GM10248 (cell line): ENCODE results near the gene RORC.

Experiments used
- CTCF ChIA-PET: fragments of 300-600 bp; sonication (Branson Sonifier 250); formaldehyde crosslinking; extraction: SDS; loops from one replicate; lab custom pipeline; 2021; ENCODE audit warnings: antibody characterized with exemption; lab: Yijun Ruan, JAX
- POLR2A ChIA-PET: fragments of 350-650 bp; sonication (Branson Sonifier 250); formaldehyde crosslinking; extraction: SDS; loops from one replicate; lab custom pipeline; 2020; ENCODE audit warnings: antibody characterized with exemption; lab: Yijun Ruan, JAX
- DNase-seq: peaks from one replicate; pipeline ENCODE4 v3.0.0; 2012; ENCODE audit errors: extremely low spot score
- CTCF ChIP-seq: IDR thresholded peaks from 2 replicates; pipeline ENCODE4 v1.5.1; 2012; ENCODE audit warnings: mild to moderate bottlenecking, low read depth; ENCODE audit errors: extremely low read depth, missing control alignments, control extremely low read depth

The RORC gene

GRCh38 chr1:151819227-151819835, 12.3 kb downstream of the RORC start:
- DNase-seq, result no peak
- POLR2A ChIA-PET, result no interaction called here
- no peak for TF ChIP-seq CTCF
- CTCF ChIA-PET, result interaction anchor here (1.4 kb wide), 1 partner anchor 20 kb away, joined by 3 read pairs; no protein-coding TSS in a partner anchor

DNA sequence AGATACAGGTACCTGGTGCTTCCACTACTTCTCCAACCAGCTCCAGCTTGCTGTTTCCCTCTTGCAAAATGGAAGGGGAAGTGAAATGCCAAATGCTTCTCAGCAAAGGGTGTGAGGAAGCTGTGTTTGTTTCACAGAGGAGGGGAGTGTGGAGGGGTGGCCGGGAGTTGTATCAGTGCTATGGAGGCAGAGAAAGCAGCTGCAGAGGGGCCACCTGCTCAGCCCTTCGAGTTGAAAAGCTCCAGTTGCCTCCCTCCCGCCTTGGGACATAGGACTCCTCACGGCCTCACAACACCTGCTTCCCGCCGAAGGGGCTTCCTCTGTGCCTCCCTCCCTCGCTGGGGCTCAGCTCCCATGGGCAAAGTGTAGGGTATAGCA, 14.3 kb downstream of the RORC start:
- ChIA-PET POLR2A (no interaction called here), CTCF (interaction anchor here (1.2 to 1.9 kb wide), 2 partner anchors 9 to 10 kb away, joined by 3 to 7 read pairs; no protein-coding TSS in a partner anchor)
- TF ChIP-seq CTCF, result no peak
- no peak for DNase-seq

DNA sequence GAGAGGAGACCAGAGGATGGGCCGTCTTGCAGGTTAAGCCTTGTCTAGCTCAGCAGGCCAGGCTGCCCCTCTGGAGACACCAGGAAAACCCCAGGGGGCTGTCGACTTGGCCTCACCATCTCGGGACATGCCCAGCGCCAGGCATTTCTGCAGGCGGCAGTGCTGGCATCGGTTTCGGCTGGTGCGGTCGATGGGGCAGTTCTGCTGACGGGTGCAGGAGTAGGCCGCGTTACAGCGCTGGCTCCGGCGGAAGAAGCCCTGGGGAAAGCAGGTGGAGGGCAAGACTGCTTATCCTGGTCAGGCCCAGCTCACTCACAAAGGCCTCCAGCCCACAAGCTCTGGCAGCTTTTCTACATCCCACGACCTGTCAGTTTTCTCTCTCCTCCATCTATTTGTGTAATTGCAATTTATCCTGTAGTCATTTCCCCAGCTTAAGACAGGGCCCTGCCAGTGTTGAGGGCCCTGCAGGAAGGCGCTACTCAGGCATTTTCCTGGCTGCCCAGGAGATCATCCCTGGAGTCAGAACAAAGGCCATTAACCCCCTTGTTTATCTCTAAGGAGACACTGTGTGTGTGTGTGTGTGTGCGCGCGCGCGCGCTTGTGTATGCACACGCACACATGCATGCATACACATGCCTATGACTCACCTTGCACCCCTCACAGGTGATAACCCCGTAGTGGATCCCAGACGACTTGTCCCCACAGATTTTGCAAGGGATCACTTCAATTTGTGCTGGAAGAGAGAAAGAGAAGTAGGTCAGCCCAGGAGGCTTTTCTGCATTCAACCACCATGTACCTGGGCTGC, 14.9 kb downstream of the RORC start:
- no peak for DNase-seq
- CTCF ChIA-PET, result interaction anchor here (1.2 to 1.9 kb wide), 2 partner anchors 8 to 11 kb away, joined by 3 to 7 read pairs; no protein-coding TSS in a partner anchor
- TF ChIP-seq CTCF, result no peak
- POLR2A ChIA-PET, result interaction anchor here (0.6 kb wide), 1 partner anchor 369 kb away, joined by 5 read pairs; no protein-coding TSS in a partner anchor

- no peak for DNase-seq
- CTCF ChIA-PET, result no interaction called here
- no peak for TF ChIP-seq CTCF
- POLR2A ChIA-PET, result no interaction called here
Measured at GRCh38 chr1:151815716-151816327, 15.8 kb downstream of the RORC start.

GRCh38 chr1:151814971-151815545, 16.5 kb downstream of the RORC start:
- CTCF ChIA-PET, result no interaction called here
- POLR2A ChIA-PET, result no interaction called here
- TF ChIP-seq CTCF, result no peak
- no peak for DNase-seq

DNA sequence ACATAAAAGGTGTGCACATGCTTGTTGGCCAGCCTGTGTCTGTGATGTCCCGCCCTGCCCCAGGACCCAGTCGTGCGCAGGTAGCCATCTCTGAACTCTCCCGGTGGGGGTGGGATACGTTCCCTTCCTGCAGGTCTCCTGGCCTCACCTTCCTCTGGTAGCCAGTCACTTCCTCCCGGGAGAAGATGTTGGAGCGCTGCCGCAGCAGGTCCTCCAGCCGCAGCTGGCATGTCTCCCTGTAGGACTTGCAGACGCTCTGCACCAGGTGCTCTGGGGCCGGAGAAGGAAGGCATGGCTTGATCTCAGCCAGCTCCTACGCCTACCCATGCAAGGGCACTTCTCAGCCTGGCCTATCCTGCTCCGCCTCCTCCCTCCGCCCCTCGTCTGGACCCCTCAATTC, 17.2 kb downstream of the RORC start:
- DNase-seq, result no peak
- ChIA-PET POLR2A (no interaction called here), CTCF (no interaction called here)
- no peak for TF ChIP-seq CTCF
